Endothelial cell of umbilical vein (primary cell): Measurements from ENCODE around the gene VAT1. TPM values are rescaled to one million over a fixed set of nuclear protein-coding genes. Genes with fewer than 3 reads are reported as not detected.

Experiments
- BruUV-seq: library from RNA; stranded (reverse); fragments of 400-500 nt; replicated peaks from 2 replicates; lab custom pipeline; 2021; lab: Mats Ljungman, UMichigan
- CTCF ChIA-PET: fragments of 300-600, 350-600 bp; sonication (Branson Sonifier 250); formaldehyde crosslinking; loops from one replicate; lab custom pipeline; 2021; ENCODE audit warnings: antibody characterized with exemption, inconsistent platforms; lab: Charles Lee
- POLR2A ChIA-PET: fragments of 300-600, 350-600 bp; sonication (Branson Sonifier 250); formaldehyde crosslinking; loops from one replicate; lab custom pipeline; 2021; ENCODE audit warnings: antibody characterized with exemption, inconsistent platforms; lab: Charles Lee
- DNase-seq: peaks from one replicate; pipeline ENCODE4 v3.0.0-alpha.2; 2011; ENCODE audit warnings: low read depth, low spot score
- FAIRE-seq: peaks from 2 replicates; lab custom pipeline; 2011; peaks lifted over from hg19 to GRCh38; lab: Jason Lieb, UNC
- H2AFZ ChIP-seq: 2 replicates; pipeline ENCODE4 v1.6.0; 2012; ENCODE audit warnings: low read depth, low read length, control low read depth, inconsistent platforms
- H3K27ac ChIP-seq: 2 replicates; pipeline ENCODE4 v1.5.1; 2011; ENCODE audit warnings: low read depth, mild to moderate bottlenecking, control low read depth, low read length, moderate library complexity; ENCODE audit not compliant: insufficient read depth
- H3K27me3 ChIP-seq, 2 experiments: 2 replicates each; pipeline versions ENCODE4 v1.6.0 to v1.6.1; 2011; ENCODE audit warnings: low read length in 2 of 2, mixed read lengths in 1 of 2; ENCODE audit not compliant: control insufficient read depth in 2 of 2, insufficient read depth in 2 of 2
- H3K36me3 ChIP-seq, 2 experiments: 2 replicates in 1 of 2; 3 replicates in 1 of 2; pipeline ENCODE4 v1.5.1; 2011; ENCODE audit warnings: low read length in 2 of 2, mild to moderate bottlenecking in 1 of 2, moderate library complexity in 1 of 2; ENCODE audit not compliant: control insufficient read depth in 2 of 2, insufficient read depth in 2 of 2; ENCODE audit errors: extremely low read depth in 1 of 2
- H3K4me1 ChIP-seq: 3 replicates; pipeline ENCODE4 v1.5.1; 2011; ENCODE audit warnings: mild to moderate bottlenecking, low read length; ENCODE audit not compliant: control insufficient read depth, insufficient read depth; ENCODE audit errors: extremely low read depth
- H3K4me2 ChIP-seq: 2 replicates; pipeline ENCODE4 v1.6.1; 2011; ENCODE audit warnings: low read length, control low read depth, mixed read lengths; ENCODE audit not compliant: insufficient read depth
- H3K4me3 ChIP-seq, 3 experiments: fragments of 200-600 bp in 1 of 3; sonication (generic), shearing (Covaris generic) in 1 of 3; replicated peaks in 1 of 3; 2 replicates each; pipeline ENCODE4 v1.5.1; 2011 to 2016; ENCODE audit warnings: control low read depth in 3 of 3, low read length in 3 of 3, mild to moderate bottlenecking in 2 of 3, inconsistent platforms in 1 of 3, low read depth in 1 of 3, moderate library complexity in 1 of 3; ENCODE audit not compliant: insufficient read depth in 1 of 3
- H3K79me2 ChIP-seq: 2 replicates; pipeline ENCODE4 v1.6.0; 2012; ENCODE audit warnings: low read length, inconsistent platforms; ENCODE audit not compliant: control insufficient read depth, insufficient read depth
- H3K9ac ChIP-seq: replicated peaks from 2 replicates; pipeline ENCODE3; 2011; ENCODE audit warnings: low read length, control low read depth; ENCODE audit not compliant: insufficient read depth; ENCODE audit errors: extremely low read depth
- H3K9me1 ChIP-seq: replicated peaks from 3 replicates; pipeline ENCODE4 v1.6.0; 2011; ENCODE audit warnings: mild to moderate bottlenecking, low read length; ENCODE audit not compliant: control insufficient read depth, insufficient read depth; ENCODE audit errors: extremely low read depth
- H3K9me3 ChIP-seq: replicated peaks from 2 replicates; pipeline ENCODE4 v1.5.1; 2012; ENCODE audit warnings: low read length, inconsistent platforms; ENCODE audit not compliant: control insufficient read depth, insufficient read depth
- H4K20me1 ChIP-seq: replicated peaks from 2 replicates; pipeline ENCODE3; 2011; ENCODE audit warnings: mild to moderate bottlenecking, low read length; ENCODE audit not compliant: control insufficient read depth, insufficient read depth; ENCODE audit errors: extremely low read depth
- CTCF ChIP-seq, 2 donors: IDR thresholded peaks; 1 replicate in 1 of 2; 2 replicates in 1 of 2; pipeline ENCODE4 v1.5.1; 2011; ENCODE audit warnings: low read length in 2 of 2, mild to moderate bottlenecking in 2 of 2, moderate library complexity in 2 of 2, control low read depth in 1 of 2, inconsistent platforms in 1 of 2, low read depth in 1 of 2; ENCODE audit not compliant: insufficient read depth in 1 of 2; ENCODE audit errors: extremely low read depth in 1 of 2
- FOS ChIP-seq: IDR thresholded peaks from 2 replicates; pipeline ENCODE4 v1.6.1; 2011; ENCODE audit warnings: mild to moderate bottlenecking, low read length, moderate library complexity, borderline replicate concordance; ENCODE audit not compliant: insufficient read depth
- GATA2 ChIP-seq: IDR thresholded peaks from 2 replicates; pipeline ENCODE4 v1.7.0; 2011; ENCODE audit warnings: low read depth, mild to moderate bottlenecking, moderate library complexity, mixed read lengths, low read length; ENCODE audit not compliant: insufficient read length, insufficient read depth
- MAX ChIP-seq: IDR thresholded peaks from 2 replicates; pipeline ENCODE4 v1.6.1; 2011; ENCODE audit not compliant: insufficient read depth, insufficient read length
- MYC ChIP-seq: IDR thresholded peaks from one replicate; pipeline ENCODE4 v1.6.1; 2011; ENCODE audit warnings: mild to moderate bottlenecking, low read depth, low read length
- POLR2A ChIP-seq: IDR thresholded peaks from 2 replicates; pipeline ENCODE4 v1.6.1; 2012; ENCODE audit warnings: low read depth, mild to moderate bottlenecking, control low read depth, low read length
- POLR2AphosphoS5 ChIP-seq: IDR thresholded peaks from 2 replicates; pipeline ENCODE4 v1.6.1; 2012; ENCODE audit warnings: low read depth, mild to moderate bottlenecking, control low read depth, low read length, moderate library complexity; ENCODE audit not compliant: insufficient read depth
- dilution Hi-C: fragments of 300-500 bp; cut with MboI; formaldehyde crosslinking; loops from one replicate; pipeline ENCODE4 v1.15.0; 2019; ENCODE audit warnings: low sequenced_read_pairs; ENCODE audit not compliant: extremely low pct_ligation_motif_present
- intact Hi-C: fragments of 100-400 bp; cut with micrococcal nuclease; formaldehyde crosslinking; loops from one replicate; pipeline ENCODE4 v1.10.0; 2022
- polyA plus RNA-seq, 4 experiments: library from polyadenylated mRNA; depleted of rRNA in 3 of 4; stranded (reverse) in 3 of 4; unstranded in 1 of 4; fragments of >200 nt; gene quantifications; 2 replicates each; pipeline versions ENCODE4 v1.2.1 to v1.2.3, GENCODE V29; 2011 to 2012; ENCODE audit warnings: missing spikeins in 1 of 4
- total RNA-seq: library from RNA; stranded (reverse); gene quantifications from 2 replicates; pipeline ENCODE4 v1.2.3, GENCODE V29; 2021

Gene VAT1
- total and polyA plus RNA-seq, 2 donors (not counting 3 experiments of a cell fraction or from before 2014, with no cell fraction given) = 339 to 482 TPM

GRCh38 chr17:42992872-42993271 is 29.3 kb downstream of the VAT1 start:
- H3K4me1 ChIP-seq = peaks cover 12% of the 10 kb centered on the region
- POLR2A ChIA-PET = no interaction called here
- no peak overlapping the region for H3K27ac ChIP-seq
- no peaks in the 10 kb centered on the region for H4K20me1 ChIP-seq
- intact Hi-C loops (no loop called here), dilution Hi-C loops (no loop called here)
- H3K9ac ChIP-seq = no peak overlapping the region
- no peak for FAIRE-seq
- no peaks in the 10 kb centered on the region for H3K27me3 ChIP-seq
- TF ChIP-seq GATA2 = no peak
- no peak for TF ChIP-seq MYC
- no peak for TF ChIP-seq CTCF (IDR thresholded peaks at IDR 0.05; ENCODE audit: extremely low read depth in 1 of 2, insufficient read depth in 1 of 2, low read depth in 1 of 2, low read length in 2 of 2)
- TF ChIP-seq POLR2AphosphoS5 = no peak
- no peak for TF ChIP-seq MAX
- H3K9me1 ChIP-seq = no peaks in the 10 kb centered on the region
- H3K9me3 ChIP-seq = no peaks in the 10 kb centered on the region
- BruUV-seq = no TSS peak
- H3K79me2 ChIP-seq = no peaks in the 10 kb centered on the region
- CTCF ChIA-PET = no interaction called here
- H2AFZ ChIP-seq = no peak overlapping the region
- no peak overlapping the region for H3K4me3 ChIP-seq
- peaks cover 16 to 22% of the 10 kb centered on the region in 2 experiments for H3K36me3 ChIP-seq
- no peak overlapping the region for H3K4me2 ChIP-seq
- DNase-seq = no peak

GRCh38 chr17:42991471-42991870 is 30.7 kb downstream of the VAT1 start:
- no peaks in the 10 kb centered on the region for H3K9me3 ChIP-seq
- no peak overlapping the region for H2AFZ ChIP-seq
- no peak for FAIRE-seq
- POLR2A ChIA-PET = no interaction called here
- H3K27me3 ChIP-seq = no peaks in the 10 kb centered on the region
- H3K4me3 ChIP-seq = no peak overlapping the region
- peaks cover 6% of the 10 kb centered on the region for H3K4me1 ChIP-seq
- intact Hi-C loops (no loop called here), dilution Hi-C loops (no loop called here)
- peaks cover 20 to 25% of the 10 kb centered on the region in 2 experiments for H3K36me3 ChIP-seq
- CTCF ChIA-PET = no interaction called here
- TF ChIP-seq FOS = no peak
- TF ChIP-seq POLR2A = no peak
- TF ChIP-seq GATA2 = no peak
- no peak for TF ChIP-seq POLR2AphosphoS5
- no peak for TF ChIP-seq MYC
- no peak overlapping the region for H3K9ac ChIP-seq
- no peaks in the 10 kb centered on the region for H3K9me1 ChIP-seq
- H3K4me2 ChIP-seq = no peak overlapping the region
- H3K27ac ChIP-seq = no peak overlapping the region
- no peaks in the 10 kb centered on the region for H3K79me2 ChIP-seq
- H4K20me1 ChIP-seq = no peaks in the 10 kb centered on the region
- no TSS peak for BruUV-seq
- DNase-seq = no peak
